ENCODE results near the gene OSBPL3.

OSBPL3 gene

DNA sequence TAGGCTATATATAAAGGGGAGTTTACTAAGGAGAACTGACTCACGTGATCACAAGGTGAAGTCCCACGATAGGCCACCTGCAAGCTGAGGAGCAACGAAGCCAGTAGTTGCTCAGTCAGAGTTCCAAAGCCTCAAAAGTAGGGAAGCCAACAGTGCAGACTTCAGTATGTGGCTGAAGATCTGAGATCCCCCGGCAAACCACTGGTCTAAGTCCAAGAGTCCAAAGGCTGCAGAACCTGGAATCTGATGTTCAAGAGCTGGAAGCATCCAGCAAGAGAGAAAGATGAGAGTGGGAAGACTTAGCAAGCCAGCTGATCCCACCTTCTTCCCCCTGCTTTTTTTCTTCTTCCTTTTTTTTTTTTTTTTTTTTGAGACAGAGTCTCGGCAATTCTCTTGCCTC, 195.7 kb downstream of the OSBPL3 start:
- TF ChIP-seq, protein P1, sequence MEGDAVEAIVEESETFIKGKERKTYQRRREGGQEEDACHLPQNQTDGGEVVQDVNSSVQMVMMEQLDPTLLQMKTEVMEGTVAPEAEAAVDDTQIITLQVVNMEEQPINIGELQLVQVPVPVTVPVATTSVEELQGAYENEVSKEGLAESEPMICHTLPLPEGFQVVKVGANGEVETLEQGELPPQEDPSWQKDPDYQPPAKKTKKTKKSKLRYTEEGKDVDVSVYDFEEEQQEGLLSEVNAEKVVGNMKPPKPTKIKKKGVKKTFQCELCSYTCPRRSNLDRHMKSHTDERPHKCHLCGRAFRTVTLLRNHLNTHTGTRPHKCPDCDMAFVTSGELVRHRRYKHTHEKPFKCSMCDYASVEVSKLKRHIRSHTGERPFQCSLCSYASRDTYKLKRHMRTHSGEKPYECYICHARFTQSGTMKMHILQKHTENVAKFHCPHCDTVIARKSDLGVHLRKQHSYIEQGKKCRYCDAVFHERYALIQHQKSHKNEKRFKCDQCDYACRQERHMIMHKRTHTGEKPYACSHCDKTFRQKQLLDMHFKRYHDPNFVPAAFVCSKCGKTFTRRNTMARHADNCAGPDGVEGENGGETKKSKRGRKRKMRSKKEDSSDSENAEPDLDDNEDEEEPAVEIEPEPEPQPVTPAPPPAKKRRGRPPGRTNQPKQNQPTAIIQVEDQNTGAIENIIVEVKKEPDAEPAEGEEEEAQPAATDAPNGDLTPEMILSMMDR (IDR thresholded peaks at IDR 0.05; ENCODE audit: low read depth, low read length, missing control alignments) = no peak
- H3K27me3 ChIP-seq (replicated peaks) = no peaks in the 10 kb centered on the region
- no peak overlapping the region for H3K27ac ChIP-seq
- no peaks in the 10 kb centered on the region for H3K36me3 ChIP-seq (replicated peaks)
- H3K4me3 ChIP-seq (ENCODE audit: low read depth, low read length) = no peak overlapping the region
- in situ Hi-C loops (cut with HindIII; ENCODE audit: low pct_ligation_motif_present, low sequenced_read_pairs) = no loop called here
- DNase-seq = no peak

DNA sequence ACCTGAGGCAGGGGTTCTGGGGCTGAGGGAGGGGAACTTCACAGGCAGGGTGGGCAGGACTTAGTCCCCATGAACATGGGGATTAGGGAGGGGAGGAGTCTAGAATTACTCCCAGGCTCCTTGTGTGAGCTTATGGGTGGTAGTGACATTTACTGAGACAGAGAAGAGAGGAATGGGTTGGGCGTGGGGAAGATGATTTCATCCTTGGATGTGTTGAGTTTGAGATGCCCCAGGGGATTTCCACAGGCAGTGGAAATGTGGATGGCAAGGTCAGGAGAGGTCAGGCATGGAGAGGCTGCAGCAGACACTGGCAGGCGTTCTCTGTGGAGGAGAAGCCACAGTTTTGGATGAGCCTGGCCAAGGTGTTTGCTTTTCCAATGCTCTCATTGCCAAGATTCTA, 196.3 kb downstream of the OSBPL3 start:
- in situ Hi-C loops (cut with HindIII; ENCODE audit: low pct_ligation_motif_present, low sequenced_read_pairs) = no loop called here
- H3K4me3 ChIP-seq (ENCODE audit: low read depth, low read length) = no peak overlapping the region
- TF ChIP-seq, protein P1 (IDR thresholded peaks at IDR 0.05; ENCODE audit: low read depth, low read length, missing control alignments) = no peak
- no peaks in the 10 kb centered on the region for H3K36me3 ChIP-seq (replicated peaks)
- H3K27me3 ChIP-seq (replicated peaks) = no peaks in the 10 kb centered on the region
- no peak overlapping the region for H3K27ac ChIP-seq
- DNase-seq = no peak

DNA sequence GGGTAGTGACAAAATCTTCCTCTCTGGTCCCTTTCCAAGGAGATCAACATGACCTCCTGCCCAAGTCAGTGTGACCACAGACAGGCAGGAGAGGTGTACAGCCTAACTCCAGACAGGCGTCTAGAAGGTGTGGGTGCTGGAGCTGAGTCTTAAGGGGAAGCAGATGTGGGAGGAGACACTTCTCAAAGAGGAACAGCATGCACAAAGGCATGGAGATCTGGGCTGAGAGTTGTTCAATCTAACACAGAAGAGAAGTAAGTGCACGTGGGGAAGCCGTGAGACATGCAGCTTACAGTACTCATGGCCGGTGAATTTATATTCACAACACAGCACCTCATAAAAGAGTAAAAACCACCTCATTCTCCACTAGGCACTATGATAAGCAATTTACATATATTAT, 198.9 kb downstream of the OSBPL3 start:
- DNase-seq = no peak
- Histone ChIP-seq H3K27me3 (replicated peaks) (no peaks in the 10 kb centered on the region), H3K4me3 (ENCODE audit: low read depth, low read length) (no peak overlapping the region), H3K27ac (no peak overlapping the region), H3K36me3 (replicated peaks) (no peaks in the 10 kb centered on the region)
- TF ChIP-seq, protein P1 (IDR thresholded peaks at IDR 0.05; ENCODE audit: low read depth, low read length, missing control alignments) = no peak
- in situ Hi-C loops (cut with HindIII; ENCODE audit: low pct_ligation_motif_present, low sequenced_read_pairs) = no loop called here

DNA sequence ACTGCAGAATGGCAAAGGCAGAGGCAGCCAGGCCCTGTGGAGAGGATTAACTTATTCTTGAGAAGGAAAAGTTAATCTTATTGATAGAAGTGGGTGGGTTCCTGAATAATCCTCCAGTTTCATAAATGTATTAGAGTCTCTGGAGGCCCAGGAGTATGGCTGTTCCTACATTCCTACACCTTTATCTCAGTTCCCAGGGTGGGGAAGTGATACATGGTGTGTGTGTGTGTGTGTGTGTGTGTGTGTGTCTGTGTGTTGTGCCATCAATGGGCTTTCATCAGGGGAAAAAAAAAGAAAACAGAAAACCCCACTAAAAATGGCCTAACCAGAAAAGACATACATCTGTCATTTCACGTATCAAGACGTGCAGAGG, 200.7 kb downstream of the OSBPL3 start:
- peak; percentile 8 for DNase-seq
- Histone ChIP-seq H3K36me3 (replicated peaks) (no peaks in the 10 kb centered on the region), H3K27ac (peak overlapping the region; percentile 65), H3K4me3 (ENCODE audit: low read depth, low read length) (no peak overlapping the region), H3K27me3 (replicated peaks) (no peaks in the 10 kb centered on the region)
- in situ Hi-C loops (cut with HindIII; ENCODE audit: low pct_ligation_motif_present, low sequenced_read_pairs) = no loop called here
- TF ChIP-seq, protein P1 (IDR thresholded peaks at IDR 0.05; ENCODE audit: low read depth, low read length, missing control alignments) = no peak

DNA sequence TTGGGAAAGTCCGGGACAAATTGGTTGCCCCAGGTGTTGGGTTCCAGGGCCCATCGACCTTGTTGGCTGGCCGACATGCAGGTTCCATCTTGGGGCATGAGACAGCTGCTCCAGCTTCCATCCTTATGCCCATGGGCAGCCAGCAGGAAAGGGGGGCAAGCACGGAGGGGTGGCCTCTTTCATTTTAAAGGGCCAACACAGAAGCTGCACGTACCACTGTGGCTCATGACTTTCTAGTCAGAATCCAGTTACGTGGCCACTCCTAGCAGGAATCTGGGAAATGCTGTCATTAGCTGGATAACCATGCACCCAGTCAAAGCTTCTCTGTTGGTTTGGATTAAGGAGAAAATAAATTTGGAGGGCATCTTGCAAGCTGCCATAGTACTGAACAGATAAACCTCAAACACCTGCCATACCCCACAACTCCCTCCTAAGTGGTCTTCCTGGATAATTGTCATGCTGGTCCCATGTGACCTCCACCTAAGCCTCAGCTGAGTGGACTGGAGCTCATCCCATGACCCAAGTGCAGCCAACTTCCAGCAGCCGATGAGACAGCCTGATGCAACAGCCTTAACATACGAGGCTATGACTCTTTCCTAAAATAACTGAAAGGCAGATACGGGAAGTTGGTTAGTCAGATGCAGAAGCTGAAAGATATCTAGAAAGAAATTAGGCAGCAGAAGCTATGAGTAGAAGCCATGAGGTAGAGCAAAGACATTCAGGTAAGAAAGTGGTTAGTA, 201.3 kb downstream of the OSBPL3 start:
- H3K4me3 ChIP-seq (ENCODE audit: low read depth, low read length) = no peak overlapping the region
- no peaks in the 10 kb centered on the region for H3K27me3 ChIP-seq (replicated peaks)
- TF ChIP-seq, protein P1 (IDR thresholded peaks at IDR 0.05; ENCODE audit: low read depth, low read length, missing control alignments) = no peak
- H3K27ac ChIP-seq = peak overlapping the region; percentile 65
- in situ Hi-C loops (cut with HindIII; ENCODE audit: low pct_ligation_motif_present, low sequenced_read_pairs) = no loop called here
- no peaks in the 10 kb centered on the region for H3K36me3 ChIP-seq (replicated peaks)
- peak; percentile 85 for DNase-seq

DNA sequence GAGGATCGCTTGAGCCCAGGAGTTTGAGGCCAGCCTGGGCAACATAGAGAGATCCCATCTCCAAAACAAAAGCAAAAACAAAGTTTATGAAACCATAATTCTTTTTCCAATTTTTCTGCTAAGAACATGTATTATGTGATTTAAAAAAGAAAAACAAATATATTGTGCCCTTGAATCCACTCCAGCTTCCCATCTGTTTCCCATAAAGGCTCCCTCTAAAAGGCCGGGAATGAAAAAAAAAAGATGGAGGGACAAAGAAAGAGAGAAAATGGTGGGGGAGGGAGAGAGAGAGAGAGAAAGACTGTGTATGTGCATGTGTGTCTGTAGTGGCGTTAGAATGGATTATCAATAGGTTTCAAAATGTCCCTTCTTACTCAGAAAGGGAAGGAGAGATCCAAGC, 202.2 kb downstream of the OSBPL3 start:
- no peak for DNase-seq
- Histone ChIP-seq H3K27me3 (replicated peaks) (no peaks in the 10 kb centered on the region), H3K27ac (no peak overlapping the region), H3K36me3 (replicated peaks) (no peaks in the 10 kb centered on the region), H3K4me3 (ENCODE audit: low read depth, low read length) (no peak overlapping the region)
- TF ChIP-seq, protein P1 (IDR thresholded peaks at IDR 0.05; ENCODE audit: low read depth, low read length, missing control alignments) = no peak
- in situ Hi-C loops (cut with HindIII; ENCODE audit: low pct_ligation_motif_present, low sequenced_read_pairs) = no loop called here

Data from brain microvascular endothelial cell (primary cell).